Measurements from ENCODE around the gene THY1. TPM values are rescaled to one million over a fixed set of nuclear protein-coding genes. Genes with fewer than 3 reads are reported as not detected.
A peak's percentile ranks its signal among the peaks of the same experiment; 100 is the strongest.

Gene THY1
- total RNA-seq = 10 to 100 TPM in 2 of 6 donors, 1 to 10 TPM in 2, under 1 TPM in 1, not detected in 1; 0.39 to 30.5 (median 2.7) TPM

GRCh38 chr11:119422809-119423508, at the start of gene THY1:
THY1 (minus strand) TSS chr11:119423172; CDS start chr11:119420905, 2,267 bp downstream.
- Histone ChIP-seq H3K27ac (no peak within 1 kb of the TSS), H3K9me3 (no peaks in the 10 kb centered on the region), H3K27me3 (peaks cover 0 to 21% (median 6%) of the 10 kb centered on the region in 4 donors), H3K36me3 (no peaks in the 10 kb centered on the region), H3K4me1 (peaks cover 7 to 22% (median 16%) of the 10 kb centered on the region in 4 donors), H3K4me3 (peak within 1 kb of the TSS in 3 of 4 donors; percentile 21 to 43 (median 31))
- DNase-seq = peak in 1 of 2 donors; percentile 76
- peak in 1 of 2 donors; percentile 77 for ATAC-seq (ENCODE audit: low FRiP score in 2 of 2)
- TF ChIP-seq POLR2A (IDR thresholded peaks at IDR 0.05) = no peak
- TF ChIP-seq EP300 (IDR thresholded peaks at IDR 0.05) = no peak
- TF ChIP-seq CTCF (IDR thresholded peaks at IDR 0.05) = no peak
- TF ChIP-seq POLR2AphosphoS5 (IDR thresholded peaks at IDR 0.05) = no peak
- 5 to 6% methylated on average over 16 to 20 of the region's 41 CpGs for WGBS, 2 donors

- DNase-seq (peak in 1 of 2 donors; percentile 14), ATAC-seq (ENCODE audit: low FRiP score in 2 of 2) (peak in 1 of 2 donors; percentile 32)
- 77 to 81% methylated on average over 10 of the region's 10 CpGs for WGBS, 2 donors
- no peaks in the 10 kb centered on the region for H3K27me3 ChIP-seq
- TF ChIP-seq POLR2AphosphoS5 (IDR thresholded peaks at IDR 0.05) (no peak), CTCF (IDR thresholded peaks at IDR 0.05) (no peak), EP300 (IDR thresholded peaks at IDR 0.05) (no peak), POLR2A (IDR thresholded peaks at IDR 0.05) (no peak)
- no peak overlapping the region for H3K4me3 ChIP-seq
- no peak overlapping the region for H3K27ac ChIP-seq
- H3K36me3 ChIP-seq = no peaks in the 10 kb centered on the region
- no peaks in the 10 kb centered on the region for H3K4me1 ChIP-seq
- no peaks in the 10 kb centered on the region for H3K9me3 ChIP-seq
Measured at GRCh38 chr11:119472186-119472855, 49.3 kb upstream of the THY1 start.

- no peak for TF ChIP-seq EP300 (IDR thresholded peaks at IDR 0.05)
- TF ChIP-seq POLR2AphosphoS5 (IDR thresholded peaks at IDR 0.05) = no peak
- Histone ChIP-seq H3K4me1 (no peaks in the 10 kb centered on the region), H3K36me3 (no peaks in the 10 kb centered on the region), H3K27ac (no peak overlapping the region), H3K4me3 (no peak overlapping the region), H3K9me3 (no peaks in the 10 kb centered on the region), H3K27me3 (no peaks in the 10 kb centered on the region)
- DNase-seq (no peak), ATAC-seq (ENCODE audit: low FRiP score in 2 of 2) (no peak)
- whole genome bisulfite sequencing, 2 donors = 76 to 88% methylated on average over 4 to 7 of the region's 8 CpGs
Measured at GRCh38 chr11:119471329-119471728, 48.4 kb upstream of the THY1 start.

- TF ChIP-seq POLR2A (IDR thresholded peaks at IDR 0.05) = no peak
- TF ChIP-seq CTCF (IDR thresholded peaks at IDR 0.05) = no peak
- TF ChIP-seq POLR2AphosphoS5 (IDR thresholded peaks at IDR 0.05) = no peak
- TF ChIP-seq EP300 (IDR thresholded peaks at IDR 0.05) = no peak
- peak in 1 of 2 donors; percentile 16 for DNase-seq
- H3K9me3 ChIP-seq = no peaks in the 10 kb centered on the region
- ATAC-seq (ENCODE audit: low FRiP score in 2 of 2) = peak; percentile 11 to 72
- 83 to 87% methylated on average over 13 to 15 of the region's 15 CpGs for WGBS, 2 donors
- no peak overlapping the region for H3K27ac ChIP-seq
- H3K27me3 ChIP-seq = no peaks in the 10 kb centered on the region
- H3K4me3 ChIP-seq = no peak overlapping the region
- no peaks in the 10 kb centered on the region for H3K36me3 ChIP-seq
- H3K4me1 ChIP-seq = no peaks in the 10 kb centered on the region
Measured at GRCh38 chr11:119470317-119471291, 47.6 kb upstream of the THY1 start.

All from upper lobe of left lung (tissue), 6 donors.